ENCODE measurements around the gene DHX29. TPM values are rescaled to one million over a fixed set of nuclear protein-coding genes. Genes with fewer than 3 reads are reported as not detected.

The DHX29 gene
- total RNA-seq, 1 experiment from 2014 or later = 24.3 TPM

DNA sequence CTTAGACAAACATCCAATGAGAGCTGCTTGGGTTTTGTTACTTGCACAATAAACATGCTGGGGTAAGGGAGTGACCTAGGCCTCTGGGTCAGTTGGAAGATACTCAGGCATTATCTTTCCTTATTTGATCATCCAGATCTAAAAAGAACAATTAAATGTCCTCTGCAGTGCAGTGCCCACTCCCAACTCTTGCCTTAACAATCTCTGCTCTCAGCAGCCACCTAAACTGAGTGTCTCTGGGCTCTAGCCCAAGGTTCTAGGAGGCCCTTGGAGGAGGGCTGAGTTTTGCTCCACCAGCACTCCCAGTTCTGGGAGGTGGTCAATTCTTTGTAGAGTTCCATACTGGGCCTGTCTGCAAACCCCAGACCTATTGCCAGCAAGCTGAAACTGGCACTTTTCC, 82.1 kb downstream of the DHX29 start:
- ATAC-seq = no peak
- H3K27ac ChIP-seq (ENCODE audit: low read depth, low read length) = no peak overlapping the region
- intact Hi-C loops (cut with micrococcal nuclease) = loop anchor here (5.0 kb wide), 2 partner anchors 38 to 697 kb away; no protein-coding TSS in a partner anchor

More for the DNA sequence above, 82.1 kb downstream of the DHX29 start:
- H3K79me2 ChIP-seq (ENCODE audit: insufficient read depth, low read length) = peaks cover 3% of the 10 kb centered on the region; the same call in 1 of the 2 replicates
- ChIA-PET POLR2A (interaction anchor here (1.6 kb wide), 1 partner anchor 10 kb away, joined by 9 read pairs; no protein-coding TSS in a partner anchor), CTCF (interaction anchor here (1.7 kb wide), 1 partner anchor 467 kb away, joined by 8 read pairs; no protein-coding TSS in a partner anchor), RAD21 (ENCODE audit: low non-redundant PET in 1 of 2, low total read pairs in 2 of 2, uncharacterized antibody in 2 of 2, unreplicated experiment in 2 of 2) (no interaction called here)
- H3K9me2 ChIP-seq (ENCODE audit: insufficient read depth) = no peaks in the 10 kb centered on the region
- peak overlapping the region; percentile 92 for H3K4me2 ChIP-seq (ENCODE audit: low read length)
- DNase-seq (ENCODE audit: low read depth, low spot score) = no peak
- no peak overlapping the region for H2AFZ ChIP-seq (ENCODE audit: low read depth, low read length, poor library complexity, severe bottlenecking)
- no peak overlapping the region for H3K4me3 ChIP-seq (replicated peaks in 1 of 2; ENCODE audit: low read depth in 1 of 2, low read length in 2 of 2)
- peaks cover 3 to 5% of the 10 kb centered on the region in 2 experiments; a peak in 1 of 4 replicates for H3K36me3 ChIP-seq (ENCODE audit: control insufficient read depth in 1 of 2, insufficient read depth in 2 of 2, low read length in 2 of 2)
- H4K20me1 ChIP-seq (ENCODE audit: insufficient read depth) = no peaks in the 10 kb centered on the region
- TF ChIP-seq SIN3A (IDR thresholded peaks at IDR 0.05; ENCODE audit: low read depth) (no peak), EZH2 (IDR thresholded peaks at IDR 0.05) (no peak), EZH2phosphoT487 (IDR thresholded peaks at IDR 0.05; ENCODE audit: borderline replicate concordance) (no peak), ZFX (IDR thresholded peaks at IDR 0.05) (no peak), JUND (IDR thresholded peaks at IDR 0.05) (no peak), POLR2AphosphoS5 (IDR thresholded peaks at IDR 0.05; ENCODE audit: low read depth, low read length) (no peak), SP1 (IDR thresholded peaks at IDR 0.05; ENCODE audit: low read depth) (no peak), POLR2A (IDR thresholded peaks at IDR 0.05; ENCODE audit: borderline replicate concordance, extremely low read depth, insufficient read depth, insufficient read length) (no peak), RAD21 (IDR thresholded peaks at IDR 0.05; ENCODE audit: low read depth) (no peak), EGR1 (IDR thresholded peaks at IDR 0.05; ENCODE audit: low read depth) (no peak), ELF1 (IDR thresholded peaks at IDR 0.05; ENCODE audit: borderline replicate concordance, low read depth) (no peak), TCF7L2 (IDR thresholded peaks at IDR 0.05; ENCODE audit: borderline replicate concordance, extremely low read depth, insufficient read depth, insufficient read length) (no peak), CBX3 (IDR thresholded peaks at IDR 0.05; ENCODE audit: low read depth) (no peak), SRF (IDR thresholded peaks at IDR 0.05; ENCODE audit: low read depth) (no peak), FOSL1 (IDR thresholded peaks at IDR 0.05; ENCODE audit: low read depth) (no peak), CEBPB (IDR thresholded peaks at IDR 0.05; ENCODE audit: low read depth) (no peak)
- TF ChIP-seq, protein P1, sequence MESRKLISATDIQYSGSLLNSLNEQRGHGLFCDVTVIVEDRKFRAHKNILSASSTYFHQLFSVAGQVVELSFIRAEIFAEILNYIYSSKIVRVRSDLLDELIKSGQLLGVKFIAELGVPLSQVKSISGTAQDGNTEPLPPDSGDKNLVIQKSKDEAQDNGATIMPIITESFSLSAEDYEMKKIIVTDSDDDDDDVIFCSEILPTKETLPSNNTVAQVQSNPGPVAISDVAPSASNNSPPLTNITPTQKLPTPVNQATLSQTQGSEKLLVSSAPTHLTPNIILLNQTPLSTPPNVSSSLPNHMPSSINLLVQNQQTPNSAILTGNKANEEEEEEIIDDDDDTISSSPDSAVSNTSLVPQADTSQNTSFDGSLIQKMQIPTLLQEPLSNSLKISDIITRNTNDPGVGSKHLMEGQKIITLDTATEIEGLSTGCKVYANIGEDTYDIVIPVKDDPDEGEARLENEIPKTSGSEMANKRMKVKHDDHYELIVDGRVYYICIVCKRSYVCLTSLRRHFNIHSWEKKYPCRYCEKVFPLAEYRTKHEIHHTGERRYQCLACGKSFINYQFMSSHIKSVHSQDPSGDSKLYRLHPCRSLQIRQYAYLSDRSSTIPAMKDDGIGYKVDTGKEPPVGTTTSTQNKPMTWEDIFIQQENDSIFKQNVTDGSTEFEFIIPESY (IDR thresholded peaks at IDR 0.05; ENCODE audit: extremely low read depth, insufficient replicate concordance, low read length) = no peak
- TF ChIP-seq, protein P2, sequence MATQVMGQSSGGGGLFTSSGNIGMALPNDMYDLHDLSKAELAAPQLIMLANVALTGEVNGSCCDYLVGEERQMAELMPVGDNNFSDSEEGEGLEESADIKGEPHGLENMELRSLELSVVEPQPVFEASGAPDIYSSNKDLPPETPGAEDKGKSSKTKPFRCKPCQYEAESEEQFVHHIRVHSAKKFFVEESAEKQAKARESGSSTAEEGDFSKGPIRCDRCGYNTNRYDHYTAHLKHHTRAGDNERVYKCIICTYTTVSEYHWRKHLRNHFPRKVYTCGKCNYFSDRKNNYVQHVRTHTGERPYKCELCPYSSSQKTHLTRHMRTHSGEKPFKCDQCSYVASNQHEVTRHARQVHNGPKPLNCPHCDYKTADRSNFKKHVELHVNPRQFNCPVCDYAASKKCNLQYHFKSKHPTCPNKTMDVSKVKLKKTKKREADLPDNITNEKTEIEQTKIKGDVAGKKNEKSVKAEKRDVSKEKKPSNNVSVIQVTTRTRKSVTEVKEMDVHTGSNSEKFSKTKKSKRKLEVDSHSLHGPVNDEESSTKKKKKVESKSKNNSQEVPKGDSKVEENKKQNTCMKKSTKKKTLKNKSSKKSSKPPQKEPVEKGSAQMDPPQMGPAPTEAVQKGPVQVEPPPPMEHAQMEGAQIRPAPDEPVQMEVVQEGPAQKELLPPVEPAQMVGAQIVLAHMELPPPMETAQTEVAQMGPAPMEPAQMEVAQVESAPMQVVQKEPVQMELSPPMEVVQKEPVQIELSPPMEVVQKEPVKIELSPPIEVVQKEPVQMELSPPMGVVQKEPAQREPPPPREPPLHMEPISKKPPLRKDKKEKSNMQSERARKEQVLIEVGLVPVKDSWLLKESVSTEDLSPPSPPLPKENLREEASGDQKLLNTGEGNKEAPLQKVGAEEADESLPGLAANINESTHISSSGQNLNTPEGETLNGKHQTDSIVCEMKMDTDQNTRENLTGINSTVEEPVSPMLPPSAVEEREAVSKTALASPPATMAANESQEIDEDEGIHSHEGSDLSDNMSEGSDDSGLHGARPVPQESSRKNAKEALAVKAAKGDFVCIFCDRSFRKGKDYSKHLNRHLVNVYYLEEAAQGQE (IDR thresholded peaks at IDR 0.05; ENCODE audit: low read depth) = no peak
- TF ChIP-seq, protein P3, sequence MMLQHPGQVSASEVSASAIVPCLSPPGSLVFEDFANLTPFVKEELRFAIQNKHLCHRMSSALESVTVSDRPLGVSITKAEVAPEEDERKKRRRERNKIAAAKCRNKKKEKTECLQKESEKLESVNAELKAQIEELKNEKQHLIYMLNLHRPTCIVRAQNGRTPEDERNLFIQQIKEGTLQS (IDR thresholded peaks at IDR 0.05) = no peak
- H3K9ac ChIP-seq (ENCODE audit: low read length) = 0 out of 2 replicates have a peak overlapping the region, but pooled peaks have one; percentile 85
- BruUV-seq (replicated peaks) = no TSS peak
- H3K9me3 ChIP-seq (ENCODE audit: control insufficient read depth in 1 of 2, insufficient read depth in 1 of 2, low read depth in 1 of 2, low read length in 2 of 2) = no peaks in the 10 kb centered on the region
- peaks cover 10 to 19% of the 10 kb centered on the region in 2 experiments for H3K4me1 ChIP-seq (ENCODE audit: control insufficient read depth in 1 of 2, insufficient read depth in 2 of 2, low read length in 2 of 2)
- no peaks in the 10 kb centered on the region for H3K27me3 ChIP-seq (ENCODE audit: insufficient read depth, low read length)

All from HCT116 (cell line).